ENCODE measurements around the gene OR1E2. TPM values are rescaled to one million over a fixed set of nuclear protein-coding genes. Genes with fewer than 3 reads are reported as not detected.
A peak's percentile ranks its signal among the peaks of the same experiment; 100 is the strongest.

The OR1E2 gene
- total and polyA plus RNA-seq, 10 of the 15 experiments (the other 5 are each of a cell fraction or from before 2014, with no cell fraction given), result not detected

DNA sequence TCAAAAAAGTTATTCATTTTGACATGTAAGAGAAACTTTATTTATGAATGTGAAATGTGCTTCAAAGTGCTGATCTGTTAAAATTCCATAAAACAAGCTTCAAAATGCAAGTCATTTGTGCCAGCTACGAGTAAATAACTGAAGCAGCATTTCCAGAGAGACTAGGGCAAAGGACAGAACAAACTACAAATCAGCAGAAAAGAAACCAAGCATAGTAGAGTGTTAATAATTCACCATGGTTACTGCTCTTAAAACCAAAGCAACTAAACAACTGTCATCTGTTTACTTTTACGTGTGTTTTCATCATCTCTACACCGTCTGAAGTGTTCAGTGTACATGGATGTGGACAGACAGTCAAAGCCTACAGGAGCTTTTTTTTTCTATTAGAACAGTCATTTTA lies 40.6 kb upstream of the OR1E2 start:
- no peak overlapping the region for H3K4me2 ChIP-seq (ENCODE audit: control insufficient read depth, insufficient read depth)
- no peaks in the 10 kb centered on the region for H3K36me3 ChIP-seq (ENCODE audit: control insufficient read depth in 2 of 2, insufficient read depth in 2 of 2, low read length in 1 of 2)
- ChIA-PET POLR2A (no interaction called here), CTCF (no interaction called here), RAD21 (ENCODE audit: unreplicated experiment) (no interaction called here), SMC1A (ENCODE audit: uncharacterized antibody, unreplicated experiment) (no interaction called here)
- DNase-seq (ENCODE audit: low read depth, low spot score), result no peak
- in situ Hi-C loops (cut with MboI) (no loop called here), intact Hi-C loops (cut with micrococcal nuclease; ENCODE audit: unreplicated experiment) (no loop called here)
- no peaks in the 10 kb centered on the region for H4K20me1 ChIP-seq (ENCODE audit: control insufficient read depth, insufficient read depth)
- no peak overlapping the region for H3K4me3 ChIP-seq
- no TSS peak for BruUV-seq (replicated peaks)
- H3K27me3 ChIP-seq (replicated peaks in 1 of 2; ENCODE audit: control insufficient read depth in 2 of 2, insufficient read depth in 2 of 2, low read length in 1 of 2), result no peaks in the 10 kb centered on the region
- no peak overlapping the region for H3K27ac ChIP-seq (ENCODE audit: control insufficient read depth, insufficient read depth)
- WGBS (ENCODE audit: insufficient coverage, insufficient replicate concordance, low lambda C conversion rate, missing lambda C conversion rate), result 13% methylated on average over 3 of the region's 3 CpGs
- H3K9me3 ChIP-seq (replicated peaks; ENCODE audit: control insufficient read depth, insufficient read depth, low read length), result no peaks in the 10 kb centered on the region
- no peaks in the 10 kb centered on the region for H3K79me2 ChIP-seq (ENCODE audit: control insufficient read depth, insufficient read depth, low read length)
- H3K9ac ChIP-seq (ENCODE audit: control insufficient read depth, insufficient read depth, low read length), result no peak overlapping the region
- no peaks in the 10 kb centered on the region for H3K4me1 ChIP-seq (ENCODE audit: control insufficient read depth, insufficient read depth, low read length)
- no peak for FAIRE-seq
- ATAC-seq, result peak; percentile 50
- no peak overlapping the region for H2AFZ ChIP-seq (ENCODE audit: control insufficient read depth, low read depth, low read length)
- TF ChIP-seq SUPT20H (IDR thresholded peaks at IDR 0.05; ENCODE audit: borderline replicate concordance, control insufficient read depth, low read depth, low read length) (no peak), BACH1 (IDR thresholded peaks at IDR 0.05; ENCODE audit: borderline replicate concordance) (no peak), MYC (IDR thresholded peaks at IDR 0.05; ENCODE audit: insufficient read depth, insufficient read length, insufficient replicate concordance, low read length, severe bottlenecking) (no peak), BHLHE40 (IDR thresholded peaks at IDR 0.05; ENCODE audit: borderline replicate concordance in 1 of 2, low read depth in 2 of 2, low read length in 1 of 2) (no peak), FOXK2 (IDR thresholded peaks at IDR 0.05) (no peak), TCF7 (IDR thresholded peaks at IDR 0.05; ENCODE audit: borderline replicate concordance) (no peak), PML (IDR thresholded peaks at IDR 0.05; ENCODE audit: low read length) (no peak), ZBTB33 (IDR thresholded peaks at IDR 0.05) (no peak), CEBPB (IDR thresholded peaks at IDR 0.05; ENCODE audit: borderline replicate concordance in 1 of 2, low read depth in 2 of 2, low read length in 2 of 2) (no peak), RBBP5 (conservative IDR thresholded peaks at IDR 0.05) (no peak), PAX8 (IDR thresholded peaks at IDR 0.05) (no peak), ATF2 (IDR thresholded peaks at IDR 0.05; ENCODE audit: low read length) (no peak), TAF1 (IDR thresholded peaks at IDR 0.05; ENCODE audit: borderline replicate concordance, low read depth, low read length) (no peak), NFIC (IDR thresholded peaks at IDR 0.05; ENCODE audit: low read depth, low read length) (no peak), CUX1 (IDR thresholded peaks at IDR 0.05; ENCODE audit: insufficient replicate concordance, low read depth, low read length) (no peak), GATAD2B (conservative IDR thresholded peaks at IDR 0.05; ENCODE audit: low read depth) (no peak), CHD2 (IDR thresholded peaks at IDR 0.05; ENCODE audit: borderline replicate concordance, low read depth, low read length) (no peak), JUND (IDR thresholded peaks at IDR 0.05; ENCODE audit: low read depth, low read length) (no peak)
